Vagina (tissue), 2 donors: ENCODE data around the gene SGK2.

Experiments
- CTCF ChIP-seq, 3 experiments: fragments of 450-650 bp in 2 of 3; fragments of 200-600 bp in 1 of 3; sonication (generic) in 1 of 3; IDR thresholded peaks; one replicate each; pipeline ENCODE4 v1.5.1; 2017 to 2019; ENCODE audit warnings: antibody characterized with exemption in 3 of 3, mild to moderate bottlenecking in 2 of 3, moderate library complexity in 2 of 3
- POLR2A ChIP-seq, 2 donors: fragments of 450-650 bp; IDR thresholded peaks; one replicate each; pipeline ENCODE4 v1.6.1; 2017; ENCODE audit warnings: antibody characterized with exemption in 2 of 2, mild to moderate bottlenecking in 2 of 2, moderate library complexity in 2 of 2

DNA sequence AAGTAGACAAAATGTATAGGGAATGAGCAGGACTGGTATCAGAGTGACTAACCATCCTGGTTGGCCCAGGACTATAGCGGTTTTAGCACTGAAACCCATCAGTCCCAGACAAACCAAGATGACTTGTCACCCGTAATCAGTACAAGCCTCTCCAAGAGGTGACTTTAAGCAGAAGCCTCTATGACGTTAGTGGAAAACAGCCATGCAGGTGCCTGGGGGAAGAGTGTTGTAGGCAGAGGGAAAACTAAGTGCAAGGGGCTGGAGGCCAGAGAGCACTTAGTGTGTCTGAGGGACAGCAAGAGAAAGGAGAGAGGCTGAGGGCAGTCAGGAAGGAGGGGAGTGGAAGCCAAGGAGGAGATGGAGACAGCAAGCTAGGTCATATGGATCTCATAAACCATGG is 2.1 kb downstream of the SGK2 start:
- TF ChIP-seq CTCF (IDR thresholded peaks at IDR 0.05) (no peak), POLR2A (IDR thresholded peaks at IDR 0.05) (no peak)
